ENCODE data around the gene RAD52.

The RAD52 gene

GRCh38 chr12:868722-869121 is 80.8 kb downstream of the RAD52 start:
- DNase-seq (ENCODE audit: low read depth) = no peak

GRCh38 chr12:867905-868304 is 81.6 kb downstream of the RAD52 start:
- DNase-seq (ENCODE audit: low read depth) = no peak

- no peak for DNase-seq (ENCODE audit: low read depth)
These were observed 83.9 kb downstream of the RAD52 start for GRCh38 chr12:865614-866013.

DNA sequence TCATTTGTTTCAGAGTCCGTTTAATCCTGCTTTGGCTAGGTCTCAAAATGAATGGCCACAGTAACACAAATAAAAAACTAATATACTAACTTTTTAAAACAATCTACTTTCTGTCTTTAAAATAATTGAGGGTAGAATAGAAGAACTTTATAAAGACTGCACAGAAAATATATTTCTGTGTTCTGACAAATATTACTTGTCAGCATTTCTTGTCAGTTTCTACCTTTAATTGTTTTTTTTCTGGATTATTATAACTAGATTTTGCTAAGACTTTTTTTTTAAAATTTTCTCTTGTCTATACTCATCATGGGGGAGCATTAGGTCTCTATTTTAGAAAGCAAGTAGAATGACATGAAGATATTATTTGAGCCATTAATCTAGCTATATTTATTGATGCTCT is 86.2 kb downstream of the RAD52 start:
- DNase-seq (ENCODE audit: low read depth) = no peak

GRCh38 chr12:862303-862911 is 87.1 kb downstream of the RAD52 start:
- no peak for DNase-seq (ENCODE audit: low read depth)
